ENCODE data around the gene ACSS1.

Gene ACSS1

DNA sequence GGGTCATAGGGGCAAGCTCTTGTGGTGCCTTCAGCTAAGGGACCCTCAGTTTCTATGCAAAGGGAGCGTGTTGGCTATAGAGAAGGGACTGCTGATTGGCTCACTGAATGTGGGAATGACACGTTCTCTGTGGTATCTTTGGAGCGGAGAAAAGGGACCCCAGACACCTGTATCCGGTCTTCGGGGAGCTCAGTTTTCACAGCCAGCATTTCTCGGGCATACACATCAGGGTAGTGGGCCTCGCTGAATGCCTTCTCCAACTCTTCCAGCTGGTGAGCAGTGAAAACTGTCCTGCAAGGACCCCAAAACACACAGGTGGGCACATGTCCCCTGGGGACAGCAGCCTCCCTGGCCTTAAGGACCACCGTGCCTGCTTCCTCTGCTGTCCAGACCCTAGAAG lies 20.7 kb upstream of the ACSS1 start:
- no peak for DNase-seq (ENCODE audit: low read depth in 2 of 2)

DNA sequence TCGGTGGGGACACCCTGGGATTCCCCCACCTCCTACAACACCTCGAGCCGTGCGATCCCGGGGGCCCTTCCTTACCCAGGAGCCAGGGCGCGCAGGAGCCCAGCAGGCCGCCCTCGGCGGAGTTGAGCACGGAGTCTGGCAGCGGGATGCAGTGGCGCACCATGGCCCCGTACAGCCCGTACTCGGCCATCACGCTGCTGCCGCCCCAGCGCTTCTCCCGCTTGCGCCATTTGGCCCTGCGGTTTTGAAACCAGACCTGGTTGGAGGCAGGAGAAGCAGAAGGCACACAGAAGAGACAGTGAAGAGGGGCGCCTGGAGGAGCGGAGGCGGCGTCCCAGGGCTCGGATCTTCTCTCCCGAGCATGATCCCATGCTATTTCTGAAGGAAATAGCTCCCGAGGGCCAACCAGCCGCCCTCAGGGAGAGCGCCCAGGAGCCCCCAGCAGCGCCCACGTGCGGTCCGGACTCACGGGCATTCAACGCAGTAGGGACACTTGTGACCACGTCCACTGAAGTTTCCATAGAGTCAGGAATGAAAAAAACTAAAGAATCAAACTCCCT lies 19.8 kb upstream of the ACSS1 start:
- no peak for DNase-seq (ENCODE audit: low read depth in 2 of 2)

DNA sequence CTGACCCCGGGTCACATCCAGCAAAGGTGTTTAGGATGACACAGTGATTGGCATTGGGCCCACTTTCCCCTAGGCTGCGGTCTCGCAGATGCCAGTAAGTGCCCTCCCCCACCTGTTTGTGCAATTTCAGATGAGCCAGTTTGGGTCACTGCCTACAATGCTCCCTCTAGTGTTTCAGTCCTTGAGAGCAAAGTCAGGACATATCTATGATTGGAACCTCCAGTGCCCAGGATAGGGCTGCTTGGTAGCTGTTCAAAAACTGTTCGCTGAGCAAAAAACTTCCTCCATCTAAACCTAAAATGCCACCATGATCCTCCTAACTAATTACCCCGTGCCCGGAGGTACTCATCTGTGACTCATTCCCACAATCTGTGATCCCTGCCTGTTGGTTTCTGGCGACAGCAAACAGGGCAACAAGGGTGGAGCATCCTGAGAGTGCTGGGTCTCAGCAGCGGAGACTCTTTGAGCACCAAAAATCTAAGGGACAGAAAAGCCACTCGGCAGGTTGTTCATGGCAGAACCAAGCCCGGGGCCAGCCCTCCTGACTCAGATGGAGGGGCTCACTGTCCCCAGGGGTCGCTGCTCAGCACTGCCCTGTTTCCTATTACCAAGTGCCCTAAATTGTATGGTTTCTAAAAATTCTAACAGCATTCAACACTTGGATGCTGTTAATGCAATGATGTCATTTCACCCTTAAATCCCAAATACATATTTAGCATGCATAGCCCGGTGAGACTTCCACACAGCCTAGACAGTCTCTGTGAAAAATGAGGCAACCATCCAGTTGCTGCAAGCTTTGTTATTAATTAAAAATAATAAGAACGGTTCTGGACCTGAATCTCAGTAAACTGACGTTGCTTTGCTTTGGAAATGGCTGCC lies 19.0 kb upstream of the ACSS1 start:
- no peak for DNase-seq (ENCODE audit: low read depth in 2 of 2)

DNA sequence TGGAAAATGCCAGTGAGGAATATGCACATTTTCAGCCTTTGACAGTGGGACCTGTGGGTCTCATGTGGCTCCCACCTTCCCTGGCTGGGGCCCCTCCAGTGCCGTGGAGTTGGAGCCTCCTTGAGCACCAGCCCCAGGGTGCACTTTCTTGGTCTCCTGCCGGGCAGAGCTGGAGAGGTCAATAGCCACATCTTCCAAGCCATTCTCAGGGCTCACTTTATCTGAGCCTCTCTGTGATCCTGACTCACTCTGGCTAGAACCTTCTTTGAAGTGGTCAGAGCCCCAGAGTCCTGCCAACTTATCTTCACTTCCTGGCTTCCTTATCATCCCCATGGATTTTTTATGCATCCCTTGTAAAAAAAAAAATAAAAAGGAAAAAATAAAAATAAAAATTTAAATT lies 18.3 kb upstream of the ACSS1 start:
- no peak for DNase-seq (ENCODE audit: low read depth in 2 of 2)

DNA sequence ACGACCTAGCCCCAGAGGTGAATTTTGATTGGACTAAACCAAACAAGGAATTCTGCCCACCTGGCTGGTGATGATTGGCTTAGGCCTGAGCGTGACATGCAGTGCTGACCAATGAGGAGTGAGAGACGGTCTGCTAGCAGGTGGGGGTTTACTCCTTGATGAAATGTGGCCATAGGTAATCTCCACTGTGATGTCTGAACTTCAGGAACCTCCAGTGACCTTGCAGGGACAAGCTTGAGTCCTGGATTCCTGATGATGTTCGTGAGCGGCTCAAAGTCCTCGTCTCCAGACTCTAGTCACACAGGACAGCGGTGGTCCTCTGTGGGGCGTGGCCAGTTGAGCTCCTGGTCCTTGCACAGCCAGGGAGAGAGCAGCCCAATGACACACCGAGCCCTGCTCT lies 15.6 kb upstream of the ACSS1 start:
- no peak for DNase-seq (ENCODE audit: low read depth in 2 of 2)

DNA sequence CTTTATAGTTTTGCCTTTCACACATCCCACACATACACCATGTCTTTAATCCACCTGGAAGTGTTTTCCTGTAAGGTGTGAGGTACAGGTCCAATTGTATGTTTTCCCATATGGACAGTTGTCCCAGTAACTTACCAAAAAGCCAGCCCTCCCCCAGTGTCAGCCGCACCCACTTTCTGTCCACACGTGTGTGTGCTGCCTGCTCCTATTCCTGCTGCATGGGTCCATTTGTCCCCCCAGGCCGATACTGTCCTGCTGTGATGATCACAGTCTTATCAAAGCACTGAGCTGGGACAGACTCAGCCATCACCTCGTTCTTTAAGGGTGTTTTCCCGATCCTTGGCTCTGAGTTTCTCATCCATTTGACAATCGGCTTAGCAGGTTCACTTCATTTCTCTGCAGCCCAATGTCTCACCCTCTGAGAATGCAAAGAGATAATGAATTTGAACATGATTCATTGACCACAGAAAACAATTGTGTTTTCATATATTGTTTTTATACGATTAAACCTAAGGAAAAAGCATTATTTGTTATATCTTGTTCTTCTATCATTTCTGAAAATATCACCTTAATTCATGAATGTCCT lies 14.4 kb upstream of the ACSS1 start:
- DNase-seq (ENCODE audit: low read depth in 2 of 2) = no peak

DNA sequence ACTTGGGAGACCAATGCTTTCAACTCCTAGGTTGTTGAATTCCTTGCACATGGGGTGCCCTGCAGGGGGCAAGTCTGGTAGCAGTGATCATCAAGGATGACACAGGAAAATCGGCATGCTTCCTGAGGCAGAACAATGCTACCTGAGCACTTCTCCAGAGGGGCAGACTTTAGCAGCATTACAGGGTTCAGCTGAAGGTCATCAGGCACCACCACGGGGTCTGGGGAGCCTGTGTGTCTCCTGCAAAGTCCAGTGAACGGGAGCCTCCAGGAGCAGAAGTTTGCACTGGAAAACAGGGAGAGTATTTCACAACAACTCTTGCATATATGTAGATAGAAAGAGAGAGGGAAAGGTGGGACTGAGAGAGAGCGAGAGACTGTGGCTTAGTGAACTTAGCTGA lies 13.8 kb upstream of the ACSS1 start:
- DNase-seq (ENCODE audit: low read depth in 2 of 2) = no peak

DNA sequence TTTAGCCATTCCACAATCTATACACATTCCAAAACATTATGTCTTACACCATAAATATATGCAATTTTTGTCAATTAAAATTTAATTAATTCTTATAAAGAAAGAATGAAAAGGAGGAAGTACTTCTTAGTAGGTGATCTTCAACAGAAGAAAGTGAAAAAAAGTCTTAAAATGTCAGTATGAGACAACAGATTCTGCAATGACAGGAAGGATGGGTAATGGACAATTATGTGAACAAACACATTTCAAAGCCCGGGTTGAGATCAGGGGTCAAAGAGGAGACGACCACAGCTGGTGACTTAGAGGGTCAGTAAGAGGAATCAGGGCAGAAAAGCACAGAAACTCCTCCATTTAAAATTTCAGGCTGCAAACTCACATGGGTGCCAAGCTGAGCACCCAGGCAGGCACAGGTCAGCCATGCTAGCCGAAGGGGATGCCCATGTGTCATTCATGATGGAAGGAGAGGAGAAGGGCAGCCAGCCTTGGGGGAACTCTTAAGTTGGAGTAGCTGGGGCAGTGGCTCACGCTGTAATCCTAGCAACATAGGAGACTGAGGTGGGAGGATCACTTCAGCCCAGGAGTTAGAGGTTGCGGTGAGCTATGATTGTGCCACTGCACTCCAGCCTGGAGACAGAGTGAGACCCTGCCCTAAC lies 13.0 kb upstream of the ACSS1 start:
- no peak for DNase-seq (ENCODE audit: low read depth in 2 of 2)

DNA sequence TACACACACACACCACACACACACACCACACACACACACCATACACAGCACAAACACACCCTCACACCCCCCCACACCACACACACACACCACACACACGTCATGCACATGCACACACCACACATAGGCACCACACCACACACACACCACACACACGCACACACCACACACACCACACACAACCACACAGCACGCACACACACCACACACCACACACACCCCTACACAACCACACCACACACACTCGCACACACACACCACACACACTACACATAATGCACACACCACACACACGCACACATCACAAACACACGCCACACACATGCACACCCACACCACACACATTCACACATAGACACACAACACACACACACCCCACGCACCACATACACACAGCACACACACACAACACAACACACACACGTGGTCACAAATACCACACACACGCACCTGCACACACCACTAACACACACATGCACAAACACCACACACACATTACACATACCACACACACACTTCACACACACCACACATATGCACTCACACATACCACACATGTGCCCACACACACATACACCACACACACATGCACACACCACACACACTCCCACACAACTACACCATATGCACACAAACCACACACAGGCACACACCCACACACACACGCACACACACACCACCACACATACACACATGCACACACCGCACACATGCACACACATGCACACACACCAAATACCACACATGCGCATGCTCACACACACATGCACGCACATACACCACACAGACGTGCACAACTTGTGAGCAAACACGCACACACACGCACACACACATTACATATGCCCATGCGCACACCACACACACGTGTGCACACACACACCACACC lies 9.4 kb upstream of the ACSS1 start:
- DNase-seq (ENCODE audit: low read depth in 2 of 2) = no peak

DNA sequence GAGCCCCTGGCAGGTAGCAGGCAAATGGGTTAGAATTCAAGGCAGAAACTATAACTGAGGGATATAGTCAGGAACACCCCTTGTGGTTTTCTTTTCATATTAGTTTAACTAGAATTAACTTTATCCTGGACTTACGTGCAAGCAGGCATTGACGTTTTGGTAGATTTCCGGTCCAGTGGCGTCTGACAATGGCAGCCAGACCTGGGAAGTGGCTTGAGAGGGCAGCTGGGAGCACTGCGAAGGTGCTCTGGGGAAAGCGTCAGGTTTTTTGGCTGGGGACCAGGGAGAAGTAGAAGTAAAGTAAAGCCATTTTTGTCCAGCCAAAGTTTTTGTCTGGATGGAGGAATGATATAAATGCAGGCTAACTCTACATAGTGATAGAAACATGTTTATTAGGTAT lies 8.4 kb upstream of the ACSS1 start:
- no peak for DNase-seq (ENCODE audit: low read depth in 2 of 2)

DNA sequence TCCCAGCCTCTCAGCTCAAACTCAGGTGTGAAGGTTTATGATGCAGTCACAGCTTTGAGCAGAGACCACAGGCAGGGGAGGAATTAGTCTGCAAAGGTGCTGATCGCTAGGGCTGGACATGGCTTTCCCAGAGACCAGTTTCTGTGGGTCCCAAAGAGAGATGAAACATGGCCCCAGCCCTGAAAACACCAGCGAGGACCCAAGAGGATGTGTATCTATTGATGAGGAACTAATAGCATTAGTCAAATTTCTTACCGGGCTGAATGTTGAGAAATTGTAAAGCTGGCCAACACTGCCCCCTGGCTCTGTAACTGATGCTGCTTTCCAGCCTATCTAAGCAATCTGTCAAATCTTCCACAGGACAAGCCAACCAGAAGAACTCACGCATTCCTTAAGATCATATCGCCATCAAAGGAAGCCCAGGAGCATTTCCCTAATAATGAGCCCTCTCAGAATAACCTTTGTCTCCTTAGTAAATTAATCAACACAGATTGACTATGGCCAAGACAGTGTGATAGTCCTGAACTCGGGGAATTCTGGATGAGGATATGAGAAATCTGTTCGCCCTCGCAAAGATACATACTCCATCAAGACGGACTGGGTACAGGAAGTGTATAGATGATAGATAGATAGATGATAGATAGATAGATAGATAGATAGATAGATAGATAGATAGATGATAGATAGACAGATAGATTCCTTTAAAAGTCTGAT lies 7.8 kb upstream of the ACSS1 start:
- peak; percentile 45 to 55 for DNase-seq (ENCODE audit: low read depth in 2 of 2)

DNA sequence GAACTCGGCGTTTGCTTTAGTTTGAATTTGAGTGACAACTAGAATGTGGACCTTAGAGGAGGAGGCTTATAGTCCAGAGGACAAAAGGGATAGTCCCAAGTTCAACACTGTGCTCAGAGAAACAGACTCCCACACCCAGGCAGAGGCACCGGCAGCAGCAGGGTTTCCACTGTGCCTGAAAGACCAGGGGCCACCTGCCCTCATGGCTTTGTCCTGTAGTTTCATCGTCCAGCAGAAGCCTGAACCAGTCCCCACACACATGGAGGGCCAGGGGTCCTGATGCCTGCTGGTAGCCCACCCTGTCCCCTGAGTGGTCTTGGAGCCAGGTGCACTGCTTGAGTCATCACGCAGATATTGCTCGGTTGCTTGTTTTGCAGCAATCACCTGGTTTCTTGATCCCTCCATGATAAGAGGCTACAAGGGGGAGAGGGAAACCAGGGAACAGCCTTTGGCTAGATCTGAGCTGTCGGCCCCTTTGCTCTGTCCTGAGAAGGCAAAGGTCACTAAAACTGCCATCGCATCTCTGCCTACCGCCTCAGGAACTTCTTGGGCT lies 7.2 kb upstream of the ACSS1 start:
- DNase-seq (ENCODE audit: low read depth in 2 of 2) = no peak

DNA sequence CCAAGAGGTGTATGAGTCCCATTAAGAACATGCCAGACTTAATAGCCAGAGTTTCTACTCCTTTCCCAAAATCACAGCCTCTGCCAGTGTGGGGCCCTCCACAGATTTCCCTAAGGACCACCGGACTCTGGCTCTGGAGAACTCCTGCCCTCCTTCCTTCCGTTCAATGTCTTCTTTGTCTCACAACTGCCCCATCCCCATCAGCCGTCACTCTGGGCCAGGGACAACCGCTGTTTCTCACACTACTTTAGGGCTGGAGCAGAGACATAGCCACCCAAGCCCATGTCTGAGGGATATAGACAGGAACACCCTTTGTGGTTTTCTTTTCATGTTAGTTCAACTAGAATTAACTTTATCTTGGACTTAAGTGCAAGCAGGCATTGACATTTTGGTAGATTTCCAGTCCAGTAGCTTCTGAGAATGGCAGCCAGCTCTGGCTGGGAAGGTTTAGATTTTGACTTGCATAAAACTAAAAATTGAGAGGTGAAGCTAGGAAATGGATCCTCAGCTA lies 6.7 kb upstream of the ACSS1 start:
- DNase-seq (ENCODE audit: low read depth in 2 of 2) = no peak

DNA sequence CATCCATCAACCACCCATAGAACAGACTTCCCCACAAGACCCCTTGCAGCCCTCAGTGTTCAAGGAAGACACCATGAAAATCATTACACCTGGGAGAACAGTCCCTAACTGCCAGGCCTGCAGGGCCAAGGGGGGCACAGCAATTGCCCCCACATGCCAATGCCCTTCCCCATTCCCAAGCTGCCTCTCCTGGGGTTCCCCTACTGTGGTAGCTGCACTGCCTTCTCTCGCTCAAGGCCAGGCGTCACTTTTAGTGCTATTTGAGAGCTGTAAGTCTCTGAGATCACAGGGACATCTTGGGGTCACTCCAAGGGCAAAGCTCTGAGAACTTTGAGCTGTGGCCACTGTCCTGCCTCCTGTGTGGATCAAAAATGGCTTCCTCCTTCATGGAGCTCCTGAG lies 6.0 kb upstream of the ACSS1 start:
- no peak for DNase-seq (ENCODE audit: low read depth in 2 of 2)

DNA sequence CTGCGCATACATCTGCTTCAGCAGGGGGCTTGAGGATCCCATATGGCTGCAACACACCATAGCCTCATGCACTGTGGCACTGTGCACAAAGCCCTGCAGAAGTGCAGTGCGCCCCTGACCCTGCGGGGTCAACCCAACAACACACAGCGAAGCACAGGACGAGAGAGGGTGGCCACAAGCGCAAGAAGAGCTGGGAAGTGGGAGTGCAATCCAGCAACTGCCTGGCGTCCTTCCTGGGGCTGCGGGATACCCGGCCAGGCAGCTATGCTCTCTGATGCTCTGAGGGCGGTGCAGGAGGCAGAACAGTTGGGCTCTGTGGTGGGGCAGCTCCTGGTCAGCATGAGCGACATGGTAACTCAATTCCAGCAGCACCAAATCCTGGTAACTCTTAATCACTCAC lies 5.6 kb upstream of the ACSS1 start:
- no peak for DNase-seq (ENCODE audit: low read depth in 2 of 2)

DNA sequence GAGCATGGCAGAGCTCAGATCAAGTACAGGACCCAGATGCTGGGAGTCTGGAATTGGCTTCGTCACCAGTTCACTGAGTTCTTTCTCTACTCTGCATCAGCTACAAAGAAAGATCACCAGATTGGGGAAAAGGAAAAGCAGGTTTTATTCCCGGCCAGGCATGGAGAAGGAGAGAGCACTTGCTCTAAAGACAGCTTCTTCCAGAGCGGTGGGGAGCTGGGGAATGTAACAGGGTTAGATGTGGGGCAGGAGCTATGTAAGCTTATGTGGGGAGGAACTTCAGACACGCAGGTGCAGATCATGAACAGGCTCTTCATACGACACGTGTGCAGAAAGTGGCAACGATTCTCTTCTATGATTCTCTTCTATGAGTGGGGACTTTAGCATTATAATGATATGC lies 4.9 kb upstream of the ACSS1 start:
- DNase-seq (ENCODE audit: low read depth in 2 of 2) = no peak

DNA sequence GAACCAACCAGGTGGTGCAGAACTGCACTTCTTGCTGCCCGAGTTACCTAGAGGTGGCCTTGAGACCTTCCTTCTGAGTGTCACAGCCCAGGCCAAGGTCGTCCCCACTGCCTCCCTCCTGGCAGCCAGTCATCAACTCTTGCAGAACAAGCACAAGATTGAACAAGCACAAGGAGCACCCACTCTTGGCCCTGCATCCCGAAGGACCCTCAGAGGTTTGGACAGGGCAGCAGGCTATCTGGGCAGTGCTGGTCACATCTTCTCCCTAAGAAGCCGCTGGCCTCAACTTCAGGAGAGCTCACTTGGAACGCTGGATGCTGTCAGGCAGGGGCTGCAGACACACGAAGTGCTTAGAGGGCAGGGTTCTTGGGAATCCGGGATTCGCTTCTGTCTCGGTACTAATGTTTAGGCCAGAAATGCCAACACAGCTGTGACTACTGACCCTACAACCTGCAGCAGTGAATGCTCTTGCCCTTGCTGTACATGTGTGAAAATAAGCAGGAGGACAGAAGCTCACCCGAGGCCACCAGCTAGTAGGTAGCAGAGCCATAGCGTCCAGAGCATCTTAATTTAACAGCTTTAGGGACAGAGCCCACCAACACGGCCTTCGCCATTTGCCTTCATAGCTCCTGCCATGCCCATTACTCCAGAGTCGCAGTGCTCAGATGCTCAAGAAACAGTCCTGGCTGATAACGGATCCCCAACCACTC lies 4.0 kb upstream of the ACSS1 start:
- DNase-seq (ENCODE audit: low read depth in 2 of 2) = no peak

DNA sequence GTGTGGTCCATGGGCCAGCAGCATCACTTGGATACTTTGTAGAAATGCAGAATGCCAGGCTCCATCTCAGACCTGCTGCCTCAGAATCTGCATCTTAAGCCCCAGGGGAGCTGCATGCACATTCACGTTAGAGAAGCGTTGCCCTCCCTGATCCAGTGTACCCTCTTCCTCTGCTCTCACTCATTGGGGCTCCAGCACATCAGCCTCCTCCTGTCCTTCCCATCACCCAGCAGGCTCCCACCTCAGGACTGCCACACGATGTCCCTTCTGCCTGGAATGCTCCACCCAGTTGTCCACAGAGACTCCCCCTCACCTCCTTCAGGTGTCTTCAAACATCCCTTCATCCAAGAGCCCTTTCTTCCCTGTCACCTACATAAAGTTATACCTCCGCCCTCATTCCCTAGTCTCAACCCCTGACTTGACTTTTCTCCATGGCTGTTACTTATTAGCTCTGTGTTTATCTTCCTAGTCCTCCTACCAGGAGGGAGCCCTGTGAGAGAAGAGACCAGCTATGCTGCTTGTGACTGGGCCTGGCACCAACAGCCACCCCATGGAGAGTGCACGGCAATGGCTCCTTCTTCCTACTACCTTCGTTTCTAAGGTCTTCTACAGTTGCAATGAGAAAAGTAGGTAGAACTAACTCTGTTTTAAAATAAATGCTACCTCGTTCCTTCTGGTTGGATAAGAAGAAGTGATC lies 3.3 kb upstream of the ACSS1 start:
- DNase-seq (ENCODE audit: low read depth in 2 of 2) = no peak

DNA sequence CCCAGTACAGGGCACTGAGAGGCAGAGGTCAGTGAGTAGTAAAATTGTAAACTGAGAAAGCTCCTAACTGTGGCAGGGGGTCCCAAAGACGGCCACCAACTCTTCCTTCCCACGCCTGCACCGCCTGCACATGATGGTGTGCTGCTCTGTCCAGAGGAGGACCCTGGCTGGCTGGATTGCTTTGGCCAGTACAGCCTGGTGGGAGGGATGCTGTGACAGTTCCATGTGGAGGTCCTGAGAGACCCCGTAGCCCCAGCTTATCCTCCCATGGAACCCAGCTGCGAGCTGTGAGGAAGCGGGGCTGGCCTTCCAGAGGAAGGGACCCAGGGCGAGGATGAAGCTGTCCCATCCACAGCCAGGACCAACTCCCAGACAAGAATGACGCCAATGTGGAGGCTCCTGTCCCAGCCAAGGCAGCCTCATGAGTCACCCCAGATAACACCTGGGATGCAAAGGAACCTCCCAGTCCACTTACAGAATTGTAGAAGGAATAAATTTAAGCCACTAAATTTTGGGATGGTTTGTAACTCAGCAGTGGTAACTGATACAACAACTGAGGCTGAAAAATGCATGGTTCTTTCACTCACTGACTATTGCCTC lies 2.0 kb upstream of the ACSS1 start:
- DNase-seq (ENCODE audit: low read depth in 2 of 2) = no peak
